Measurements from ENCODE around the gene C16orf87.

The C16orf87 gene

DNA sequence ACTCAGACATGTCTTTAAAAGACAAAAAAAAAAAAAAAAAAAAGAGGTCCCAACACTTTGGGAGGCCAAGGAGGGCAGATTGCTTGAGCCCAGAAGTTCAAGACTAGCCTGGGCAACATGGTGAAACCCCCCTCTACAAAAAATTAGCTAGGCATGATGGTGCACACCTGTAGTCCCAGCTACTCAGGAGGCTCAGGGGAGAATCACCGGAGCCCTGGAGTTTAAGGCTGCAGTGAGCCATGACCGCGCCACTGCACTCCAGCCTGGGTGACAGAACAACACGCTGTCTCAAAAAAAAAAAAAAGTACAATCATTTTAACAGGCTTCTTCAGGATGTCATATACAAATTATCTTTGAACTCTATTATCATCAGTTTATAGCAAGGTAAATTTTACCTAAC, 22.0 kb downstream of the C16orf87 start:
- H3K27ac ChIP-seq, result peak overlapping the region; percentile 34
- no peak for TF ChIP-seq CTCF (conservative IDR thresholded peaks at IDR 0.05)

DNA sequence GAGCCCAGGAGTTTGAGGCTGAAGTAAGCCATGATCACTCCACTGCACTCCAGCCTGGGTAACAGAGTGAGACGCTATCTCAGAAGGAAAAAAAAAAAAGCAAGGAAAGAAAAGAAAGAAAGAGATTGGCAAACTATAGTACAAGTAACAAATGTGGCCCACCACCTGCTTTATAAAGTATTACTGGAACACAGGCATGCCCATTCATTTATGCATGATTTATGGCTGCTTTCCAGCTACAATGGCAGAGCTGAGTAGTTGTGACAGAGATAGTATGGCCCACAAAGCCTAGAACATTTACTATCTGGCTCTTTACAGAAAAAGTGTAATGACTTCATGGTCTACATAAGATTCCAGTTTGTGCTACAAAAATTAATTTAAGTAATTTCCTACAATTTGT, 23.6 kb downstream of the C16orf87 start:
- TF ChIP-seq CTCF (conservative IDR thresholded peaks at IDR 0.05), result no peak
- no peak overlapping the region for H3K27ac ChIP-seq

- no peak for TF ChIP-seq CTCF (conservative IDR thresholded peaks at IDR 0.05)
- no peak overlapping the region for H3K27ac ChIP-seq
These were observed 27.6 kb downstream of the C16orf87 start for GRCh38 chr16:46803373-46803772.

DNA sequence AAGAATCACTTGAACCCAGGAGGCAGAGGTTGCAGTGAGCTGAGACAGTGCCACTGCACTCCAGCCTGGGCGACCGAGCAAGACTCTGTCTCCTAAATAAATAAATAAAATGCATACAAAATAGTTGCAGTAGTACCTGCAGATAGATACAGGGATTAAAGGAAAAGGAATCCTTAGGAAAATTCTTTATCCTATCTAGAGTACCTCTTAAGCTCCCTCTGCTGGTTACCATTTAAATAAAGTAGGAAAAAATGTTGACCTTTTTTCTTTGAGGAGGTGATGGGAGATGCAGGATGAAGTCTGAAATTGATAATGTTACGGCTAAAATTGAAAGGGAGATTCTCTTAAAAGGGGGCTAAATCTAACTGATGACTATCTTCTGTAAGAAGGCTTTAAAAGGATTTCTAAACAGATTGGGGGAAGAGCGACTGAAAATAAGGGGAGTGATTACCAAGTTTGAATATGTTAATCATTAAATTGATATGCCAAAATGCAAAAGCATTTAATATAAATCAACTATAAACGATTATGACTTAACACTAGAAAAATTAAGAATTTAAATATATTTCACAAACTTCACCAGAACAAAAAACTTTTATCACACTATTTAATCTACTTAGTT, 29.4 kb downstream of the C16orf87 start:
- peak; percentile 64 for TF ChIP-seq CTCF (conservative IDR thresholded peaks at IDR 0.05)
- H3K27ac ChIP-seq, result no peak overlapping the region

- H3K27ac ChIP-seq, result no peak overlapping the region
- TF ChIP-seq CTCF (conservative IDR thresholded peaks at IDR 0.05), result no peak
These were observed 30.5 kb downstream of the C16orf87 start for GRCh38 chr16:46800494-46800893.

- no peak for TF ChIP-seq CTCF (conservative IDR thresholded peaks at IDR 0.05)
- no peak overlapping the region for H3K27ac ChIP-seq
These were observed 33.5 kb downstream of the C16orf87 start for GRCh38 chr16:46797501-46797900.

DNA sequence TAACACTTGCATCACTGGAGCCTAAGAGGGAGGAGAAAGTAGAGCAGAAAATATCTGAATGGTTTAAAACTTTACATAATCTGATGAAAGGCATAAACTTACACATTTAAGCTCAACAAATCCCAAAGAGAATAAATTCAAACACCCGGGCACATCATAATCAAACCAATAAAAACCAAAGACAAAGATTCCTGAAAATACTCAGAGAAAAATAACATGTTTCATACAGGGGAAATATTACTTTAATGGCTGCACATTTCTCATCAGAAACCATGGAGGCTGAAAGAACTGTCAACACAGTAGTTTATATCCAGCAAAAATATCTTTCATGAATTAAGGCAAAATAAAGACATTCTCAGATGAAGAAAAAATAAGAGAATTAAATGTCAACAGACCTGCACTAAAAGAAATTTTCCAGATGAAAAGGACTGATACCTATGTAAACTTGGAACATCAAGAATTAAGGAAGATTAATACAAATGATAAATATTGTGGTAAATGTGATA, 34.2 kb downstream of the C16orf87 start:
- H3K27ac ChIP-seq, result no peak overlapping the region
- TF ChIP-seq CTCF (conservative IDR thresholded peaks at IDR 0.05), result no peak

Measured in VCaP (cell line).